ENCODE measurements around the gene ALG5.

The ALG5 gene

GRCh38 chr13:36979361-36980050 lies 19.6 kb downstream of the ALG5 start:
- DNase-seq (ENCODE audit: low read depth in 2 of 2): no peak

- no peak for DNase-seq (ENCODE audit: low read depth in 2 of 2)
Measured at GRCh38 chr13:36975172-36975571, 24.0 kb downstream of the ALG5 start.

- no peak for DNase-seq (ENCODE audit: low read depth in 2 of 2)
Measured at GRCh38 chr13:36973621-36974295, 25.4 kb downstream of the ALG5 start.

GRCh38 chr13:36973009-36973408 lies 26.1 kb downstream of the ALG5 start:
- DNase-seq (ENCODE audit: low read depth in 2 of 2): no peak

DNA sequence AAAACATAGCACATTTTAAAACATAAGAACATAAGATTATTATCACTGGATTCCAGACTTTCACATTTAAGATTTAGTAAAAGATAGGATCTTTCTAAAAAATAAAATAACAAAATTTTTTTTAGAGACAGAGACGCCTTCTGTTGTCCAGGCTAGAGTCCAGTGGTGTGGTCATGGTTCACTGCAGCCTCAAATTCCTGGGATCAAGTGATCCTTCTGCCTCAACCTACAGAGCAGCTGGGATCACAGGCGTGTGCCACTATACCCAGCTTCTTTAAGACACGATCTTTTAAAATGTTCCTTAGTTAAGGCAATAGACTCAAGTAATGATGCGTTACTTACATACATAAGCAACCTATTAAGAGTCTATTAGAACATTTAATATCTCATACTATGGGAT lies 32.7 kb downstream of the ALG5 start:
- no peak for DNase-seq (ENCODE audit: low read depth in 2 of 2)

GRCh38 chr13:36965767-36966166 lies 33.4 kb downstream of the ALG5 start:
- DNase-seq (ENCODE audit: low read depth in 2 of 2): peak; percentile 12 to 20

DNA sequence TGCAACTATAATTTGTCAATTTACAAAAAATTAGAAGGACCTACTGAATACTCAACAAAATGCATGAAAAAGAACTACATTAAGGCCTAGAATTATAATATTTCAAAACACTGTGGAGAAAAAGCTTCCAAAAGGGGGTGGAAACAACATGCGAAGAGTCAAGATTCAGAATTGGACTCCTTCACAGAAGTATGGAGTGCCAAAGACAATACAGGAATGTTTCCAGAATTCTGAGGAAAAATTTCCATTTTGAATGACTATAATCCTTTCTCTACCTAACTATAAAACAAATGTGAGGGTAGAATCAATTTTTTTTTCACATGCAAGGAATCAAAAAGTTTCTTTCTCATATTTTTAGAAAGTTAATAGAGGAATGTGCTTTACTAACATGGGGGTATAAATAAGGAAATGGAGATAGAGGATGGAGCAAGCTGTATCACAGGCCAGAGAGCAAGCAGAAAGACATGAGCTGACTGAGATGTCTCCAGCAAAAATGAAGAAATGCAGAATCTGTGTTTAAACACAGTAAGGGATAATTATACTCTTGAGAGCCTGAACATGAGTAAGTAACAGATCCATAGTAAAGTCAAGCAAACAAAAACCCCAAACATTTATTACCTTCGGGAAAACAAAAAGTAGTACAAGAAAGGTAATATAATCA lies 39.6 kb downstream of the ALG5 start:
- no peak for DNase-seq (ENCODE audit: low read depth in 2 of 2)

- no peak for DNase-seq (ENCODE audit: low read depth in 2 of 2)
Measured at GRCh38 chr13:36954542-36954941, 44.6 kb downstream of the ALG5 start.

- DNase-seq (ENCODE audit: low read depth in 2 of 2): no peak
Measured at GRCh38 chr13:36950920-36951319, 48.2 kb downstream of the ALG5 start.

DNA sequence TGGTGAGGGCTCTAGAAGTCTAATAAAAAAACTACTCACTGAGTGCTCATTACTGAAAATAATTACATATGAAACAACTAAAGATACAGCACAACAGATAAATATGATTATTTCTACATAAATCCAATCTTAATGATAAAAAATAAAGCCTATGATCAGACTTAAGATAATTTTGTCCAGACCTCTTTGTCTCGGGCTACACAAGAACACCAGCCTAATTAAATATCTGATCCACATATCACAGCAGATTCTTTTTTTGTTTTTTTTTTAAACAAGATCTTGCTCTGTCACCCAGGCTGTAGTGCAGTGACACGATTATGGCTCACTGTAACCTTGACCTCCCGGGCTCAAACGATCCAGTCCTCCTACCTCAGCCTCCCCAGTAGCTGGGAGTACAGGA lies 48.8 kb downstream of the ALG5 start:
- DNase-seq (ENCODE audit: low read depth in 2 of 2): no peak

GRCh38 chr13:36945078-36945477 lies 54.1 kb downstream of the ALG5 start:
- DNase-seq (ENCODE audit: low read depth in 2 of 2): no peak

DNA sequence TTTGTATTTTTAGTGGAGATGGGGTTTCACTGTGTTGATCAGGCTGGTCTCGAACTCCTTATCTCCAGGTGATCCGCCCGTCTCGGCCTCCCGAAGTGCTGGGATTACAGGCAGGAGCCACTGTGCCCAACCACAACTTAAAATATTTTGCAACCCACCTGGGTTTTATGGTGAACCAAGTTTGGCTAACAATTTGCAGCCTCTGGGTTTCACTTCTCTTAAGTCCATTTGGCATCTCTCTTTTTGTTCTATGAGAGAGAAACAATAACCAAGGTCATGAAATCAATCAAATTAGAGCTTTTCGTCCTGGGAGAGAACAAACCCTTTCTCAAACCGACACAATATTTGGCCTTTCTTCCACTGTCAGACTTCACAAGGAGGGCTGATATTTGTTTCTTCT lies 73.5 kb downstream of the ALG5 start:
- DNase-seq (ENCODE audit: low read depth in 2 of 2): no peak

GRCh38 chr13:36924001-36924400 lies 75.1 kb downstream of the ALG5 start:
- DNase-seq (ENCODE audit: low read depth in 2 of 2): no peak

DNA sequence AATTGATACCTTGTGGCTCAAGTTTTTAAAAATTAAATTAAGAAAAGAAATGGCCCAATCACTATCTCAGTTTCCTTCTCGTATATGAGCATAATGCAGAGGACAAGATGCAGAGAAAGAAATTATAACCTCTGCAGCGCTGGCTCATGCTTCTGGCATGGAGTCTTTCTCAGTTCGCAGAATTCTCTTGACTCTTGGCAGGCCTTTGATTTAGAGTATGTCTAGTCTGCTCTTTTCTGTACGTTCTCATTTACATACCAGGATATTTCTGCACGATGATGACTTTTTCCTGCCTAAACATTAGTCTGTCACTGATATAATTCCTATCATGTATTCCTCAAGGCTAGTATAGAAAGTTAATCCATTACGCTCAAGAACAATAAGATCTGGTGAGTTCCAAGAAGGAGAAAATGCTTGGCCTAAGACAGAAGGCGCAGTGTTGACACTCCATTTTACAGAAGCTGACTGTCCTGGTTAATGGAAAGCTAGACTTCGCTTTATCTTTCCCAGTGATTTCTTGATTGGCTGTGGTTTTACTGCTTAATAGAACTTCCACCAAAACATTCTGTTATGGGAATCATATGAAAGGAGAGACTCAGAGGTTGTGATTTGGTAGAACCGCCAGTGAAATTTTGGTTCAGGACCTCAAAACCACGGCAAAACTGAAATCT lies 77.4 kb downstream of the ALG5 start:
- DNase-seq (ENCODE audit: low read depth in 2 of 2): no peak

DNA sequence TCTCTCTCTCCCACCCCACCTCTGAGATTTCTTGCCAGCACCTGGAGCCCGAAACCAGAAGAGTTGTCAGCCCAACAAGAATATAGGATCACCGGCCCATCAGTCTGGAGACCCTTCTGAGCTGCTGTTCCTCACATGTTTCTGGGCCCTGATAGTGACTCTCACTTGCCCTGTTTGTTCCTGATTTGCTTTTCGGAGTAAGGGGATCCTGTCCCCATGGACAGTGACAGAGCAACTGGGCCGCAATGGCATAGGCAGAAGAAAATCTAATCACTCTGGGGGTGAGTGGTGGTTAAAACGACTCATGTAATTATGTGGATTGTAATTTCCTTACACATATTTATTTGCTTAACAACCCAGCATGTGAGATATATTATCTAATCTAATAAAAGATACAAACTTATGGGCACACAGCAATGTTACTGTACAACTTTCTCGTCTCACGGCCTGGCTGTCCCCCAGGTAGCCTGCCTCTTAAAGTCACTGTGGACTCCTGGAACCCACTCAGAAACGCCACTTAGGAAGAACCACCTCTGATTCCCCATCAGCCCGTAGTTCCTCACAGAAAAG lies 78.4 kb downstream of the ALG5 start:
- no peak for DNase-seq (ENCODE audit: low read depth in 2 of 2)

DNA sequence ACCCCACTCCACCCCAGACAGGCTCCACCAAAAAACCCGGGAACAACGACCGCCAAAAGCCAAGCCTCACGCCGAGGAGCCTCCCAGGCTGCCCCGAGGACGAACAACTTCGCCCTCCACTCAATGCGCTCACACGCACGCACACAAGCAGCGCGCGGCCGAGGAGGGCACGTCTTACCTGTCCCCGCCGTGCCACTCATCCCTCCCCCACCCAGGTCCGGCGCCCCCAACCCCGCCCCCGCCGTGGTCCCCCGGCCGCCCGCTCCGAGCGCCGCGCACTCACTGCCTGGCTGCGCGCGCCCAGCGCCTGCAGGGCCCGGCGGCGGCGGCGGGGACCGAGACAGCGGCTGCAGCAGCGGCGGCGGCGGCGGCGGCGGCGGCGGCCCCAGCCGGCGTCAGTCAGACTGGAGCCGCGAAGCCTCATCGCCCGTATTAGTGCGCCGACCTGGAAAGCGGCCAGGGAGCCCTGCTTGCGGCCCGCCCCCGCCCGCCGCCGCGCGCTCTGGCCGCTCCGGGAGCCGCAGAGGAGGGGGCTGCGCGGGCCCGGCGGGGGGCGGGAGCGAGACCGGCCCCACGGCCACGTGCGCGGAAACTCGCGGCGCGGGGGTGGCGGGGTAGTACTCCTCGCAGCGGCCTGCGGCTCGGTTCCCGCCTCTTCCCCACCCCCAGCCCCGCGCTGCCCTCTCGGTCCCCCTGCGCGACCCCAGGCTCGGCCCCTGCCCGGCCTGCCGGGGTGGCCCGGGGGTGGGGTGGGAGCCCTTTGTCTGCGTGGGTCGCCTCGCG lies 79.1 kb downstream of the ALG5 start, which contains the start of gene SMAD9:
SMAD9 (minus strand) TSS at position 406 of the 783 bp plus-strand sequence. CDS start 40,549 bp downstream, outside the sequence.
- peak; percentile 35 for DNase-seq (ENCODE audit: low read depth in 2 of 2)

DNA sequence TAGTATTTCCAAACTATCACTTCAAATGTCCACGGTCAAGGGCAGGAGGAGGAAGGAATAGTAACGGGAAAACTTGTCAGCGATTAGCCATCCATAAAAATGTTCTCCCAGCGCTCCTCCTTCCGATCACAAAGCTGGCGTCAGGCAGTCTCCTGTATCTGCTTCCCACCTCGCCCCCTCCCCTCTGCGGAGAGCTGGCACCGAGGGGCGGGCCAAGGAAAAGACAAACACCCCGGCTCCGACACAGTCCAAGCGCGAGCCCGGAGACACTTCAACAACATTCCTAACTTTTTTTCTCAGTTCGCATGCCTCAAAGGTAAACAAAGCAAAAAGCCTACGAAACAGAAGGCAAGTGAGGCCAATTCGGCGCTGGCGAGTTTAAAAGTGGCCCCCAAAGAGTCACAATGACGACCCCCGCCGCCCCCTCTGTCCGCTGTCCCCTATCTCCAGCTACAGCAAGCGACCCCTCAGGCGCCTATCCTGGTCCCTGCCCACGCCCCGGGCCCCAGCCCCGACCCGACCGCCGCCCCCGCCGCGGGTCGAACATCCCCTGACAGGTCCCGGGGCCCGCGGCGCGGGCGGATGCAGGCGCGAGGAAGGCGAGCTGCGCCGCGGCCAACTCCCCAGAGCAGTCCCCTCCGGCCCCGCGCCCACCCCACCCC lies 79.8 kb downstream of the ALG5 start:
- DNase-seq (ENCODE audit: low read depth in 2 of 2): no peak

GRCh38 chr13:36918246-36919131 lies 80.7 kb downstream of the ALG5 start:
- no peak for DNase-seq (ENCODE audit: low read depth in 2 of 2)

- no peak for DNase-seq (ENCODE audit: low read depth in 2 of 2)
Measured at GRCh38 chr13:36917311-36917710, 81.8 kb downstream of the ALG5 start.
